ENCODE results near the gene ABHD16A.

GRCh38 chr6:31676322-31676903, 26.7 kb downstream of the ABHD16A start:
- no peak for TF ChIP-seq CTCF (IDR thresholded peaks at IDR 0.05; ENCODE audit: low read depth, low read length, poor library complexity, severe bottlenecking)
- no peak for TF ChIP-seq EZH2phosphoT487 (IDR thresholded peaks at IDR 0.05; ENCODE audit: borderline replicate concordance, low read length)
